ENCODE measurements around the gene VDAC1.
"Not testable (repeated sequence)": the region's sequence is repeated elsewhere in the genome, so short reads cannot be mapped to it uniquely, and the experiment has no call there.

The VDAC1 gene

DNA sequence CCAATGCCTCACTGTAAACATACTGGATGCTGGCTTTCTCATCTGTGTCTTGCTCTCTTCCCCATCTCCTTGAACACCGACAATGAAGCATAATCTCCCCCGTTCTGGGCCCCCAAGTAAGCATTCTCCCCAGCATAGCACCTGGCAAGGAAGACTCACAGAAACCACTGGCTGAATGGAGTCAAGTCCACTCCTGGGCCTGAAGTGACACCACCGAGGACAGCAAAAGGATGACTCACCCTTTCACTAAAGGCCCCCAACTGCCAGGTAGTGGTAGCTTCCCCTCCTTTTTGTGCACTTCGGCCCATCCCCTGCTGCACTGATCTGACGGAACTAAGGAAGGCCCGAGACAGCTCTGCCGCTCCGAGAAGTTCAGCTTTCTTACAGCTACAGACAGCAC is 9.4 kb downstream of the VDAC1 start:
- no peak for DNase-seq (ENCODE audit: low spot score)

GRCh38 chr5:133994990-133995333 is 9.8 kb downstream of the VDAC1 start:
- DNase-seq (ENCODE audit: low spot score) = no peak

GRCh38 chr5:133994297-133994989 is 10.3 kb downstream of the VDAC1 start:
- DNase-seq (ENCODE audit: low spot score) = no peak

DNA sequence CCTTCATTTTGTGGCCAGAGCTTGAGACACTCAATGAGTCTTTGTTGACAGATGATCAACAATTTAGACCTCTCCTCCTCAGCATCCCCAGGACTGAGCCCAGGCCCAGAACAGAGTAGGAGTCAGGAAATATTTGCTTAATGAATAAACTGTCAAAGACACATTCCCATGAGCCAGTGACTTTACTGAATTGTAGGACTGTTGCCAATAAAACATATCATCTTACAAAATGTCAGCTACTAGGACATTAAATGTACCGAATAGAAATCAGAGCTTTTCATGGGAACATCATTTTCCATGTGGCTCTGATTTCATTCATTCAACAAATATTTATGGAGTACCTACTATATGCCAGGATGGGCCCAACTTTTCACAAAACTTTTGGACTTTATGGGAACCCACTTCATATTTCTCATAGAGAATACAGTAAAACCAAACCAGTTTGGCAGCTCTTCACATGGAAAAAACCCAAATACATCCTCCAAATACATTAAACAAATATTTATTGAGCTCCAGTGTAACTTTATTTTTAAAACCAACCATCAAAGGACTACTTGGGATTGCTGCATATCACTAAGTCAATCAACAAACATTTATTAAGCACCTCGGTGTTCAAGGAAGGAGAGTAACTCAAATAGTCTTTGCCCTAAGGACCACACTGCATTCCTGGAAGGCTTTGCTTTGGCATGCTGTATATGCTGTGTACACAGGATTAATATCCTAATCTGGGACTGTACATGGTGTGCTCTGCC is 11.4 kb downstream of the VDAC1 start:
- DNase-seq (ENCODE audit: low spot score) = no peak

DNA sequence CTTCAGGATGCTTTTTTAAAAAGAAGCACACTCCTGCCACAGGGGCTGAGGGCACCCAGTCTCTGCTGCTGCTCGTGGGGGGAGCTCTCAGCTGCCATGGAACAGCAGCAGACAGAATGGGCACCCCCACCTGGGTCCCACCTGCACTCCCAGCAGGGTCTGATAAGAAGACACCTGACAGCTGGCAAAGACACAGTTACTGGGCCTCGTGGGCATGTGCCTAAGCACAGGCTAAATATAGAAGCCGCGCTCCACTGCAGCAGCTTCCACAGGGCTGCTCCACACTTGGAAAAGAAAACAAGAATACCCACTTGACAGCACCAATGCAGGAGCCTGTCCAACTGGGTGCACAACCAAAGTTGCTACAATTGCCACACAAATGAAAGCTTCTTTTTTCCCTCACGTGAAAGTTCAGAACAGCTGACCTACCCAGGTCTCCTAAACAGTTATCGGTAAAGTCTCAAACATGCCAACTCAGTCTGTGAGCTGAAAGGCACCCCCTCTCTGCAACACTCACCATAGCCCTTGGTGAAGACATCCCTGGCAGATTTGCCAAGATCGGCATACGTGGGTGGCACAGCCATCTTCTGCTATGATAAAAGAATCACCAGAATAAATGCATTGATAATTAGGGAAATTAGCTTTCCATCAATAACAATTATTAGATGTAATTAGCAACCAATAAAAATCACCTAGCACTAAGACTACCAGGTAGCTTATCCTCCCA is 12.2 kb downstream of the VDAC1 start:
- no peak for DNase-seq (ENCODE audit: low spot score)

DNA sequence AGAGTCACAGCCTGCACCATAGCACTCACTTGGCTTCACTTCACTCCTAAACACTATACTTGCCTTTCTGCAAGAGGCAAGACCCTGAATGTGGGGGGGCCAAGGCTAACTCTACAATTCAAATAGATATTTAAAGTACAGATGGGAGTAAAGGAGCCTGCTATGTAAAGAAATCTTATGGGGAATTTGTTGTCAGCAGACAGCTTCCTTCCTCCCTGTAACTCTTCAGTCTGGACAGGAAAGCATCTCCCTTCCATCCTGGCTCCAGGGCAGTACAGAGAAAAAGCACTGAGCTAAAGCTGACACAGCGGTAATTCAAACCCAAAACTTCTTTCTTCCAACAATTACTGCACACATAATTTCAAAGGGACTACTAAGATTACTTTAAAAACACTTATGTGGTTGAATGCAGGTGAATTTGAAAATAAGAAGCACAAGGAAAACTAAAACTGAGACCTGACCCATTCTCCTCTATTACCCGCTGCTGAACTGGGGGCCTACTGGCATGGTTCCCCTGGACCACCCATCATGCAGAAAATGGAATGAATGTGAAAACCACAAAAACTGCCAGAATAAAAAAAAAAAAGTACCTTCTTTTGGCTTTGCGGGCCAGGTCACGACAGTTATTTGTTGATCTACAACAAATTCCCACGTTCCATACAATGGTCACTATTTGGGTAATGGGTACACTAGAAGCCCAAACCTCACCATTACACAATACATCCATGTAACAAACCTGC is 13.4 kb downstream of the VDAC1 start:
- DNase-seq (ENCODE audit: low spot score) = no peak

DNA sequence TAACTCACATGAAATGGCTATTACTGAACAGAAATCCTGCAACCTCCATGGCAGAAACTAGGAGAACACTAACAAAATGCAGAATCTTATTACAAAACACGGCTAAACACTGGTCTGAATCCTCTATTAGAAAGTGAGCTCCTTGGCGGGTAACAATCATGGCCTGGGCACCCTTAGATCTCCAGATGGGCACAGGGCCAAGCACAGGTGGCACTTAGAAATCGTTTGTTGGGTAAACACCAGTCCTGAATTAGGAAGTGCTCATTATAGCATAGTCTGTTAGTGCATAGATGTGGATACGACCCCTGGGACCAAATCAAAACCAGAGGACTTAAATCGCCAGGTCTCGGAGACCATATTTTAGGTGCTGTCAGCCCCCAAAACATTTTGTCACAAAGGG is 14.4 kb downstream of the VDAC1 start:
- DNase-seq (ENCODE audit: low spot score) = no peak

GRCh38 chr5:133985540-133986180 is 19.1 kb downstream of the VDAC1 start:
- no peak for DNase-seq (ENCODE audit: low spot score)

DNA sequence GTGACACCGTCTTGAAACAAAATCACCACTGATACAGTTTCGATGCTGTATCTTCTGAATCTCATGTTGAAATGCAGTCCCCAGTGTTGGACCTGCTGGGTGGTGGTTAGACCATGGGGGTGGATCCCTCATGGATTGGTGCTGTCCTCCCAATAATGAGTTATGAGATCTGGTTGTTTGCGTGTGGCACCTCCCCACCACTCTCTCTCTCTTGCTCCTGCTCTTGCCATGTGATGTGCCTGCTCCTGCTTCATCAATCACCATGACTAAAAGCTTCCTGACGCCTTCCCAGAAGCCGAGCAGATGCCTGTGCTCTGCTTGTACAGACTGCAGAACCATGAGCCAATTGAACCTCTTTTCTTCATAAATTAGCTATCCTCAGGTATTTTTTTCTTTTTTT is 21.1 kb downstream of the VDAC1 start:
- DNase-seq (ENCODE audit: low spot score) = no peak

DNA sequence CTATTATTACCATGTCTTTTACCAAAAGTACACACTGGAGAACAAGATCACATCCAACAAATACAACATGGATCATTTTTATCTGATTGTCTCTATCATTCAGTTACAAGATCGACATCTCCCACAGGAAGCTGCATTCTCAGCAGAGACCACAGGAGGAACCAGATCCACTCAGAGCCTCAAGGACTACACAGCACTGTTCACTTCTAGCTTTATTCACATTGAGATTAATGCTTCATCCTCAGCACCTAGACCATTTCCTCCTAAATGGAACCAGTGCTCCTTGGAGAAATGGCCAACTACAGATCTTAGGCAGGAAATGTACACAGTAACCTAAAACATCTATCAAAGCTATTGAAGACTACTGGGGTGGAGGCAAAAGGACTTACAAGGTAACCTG is 23.1 kb downstream of the VDAC1 start:
- DNase-seq (ENCODE audit: low spot score) = no peak

DNA sequence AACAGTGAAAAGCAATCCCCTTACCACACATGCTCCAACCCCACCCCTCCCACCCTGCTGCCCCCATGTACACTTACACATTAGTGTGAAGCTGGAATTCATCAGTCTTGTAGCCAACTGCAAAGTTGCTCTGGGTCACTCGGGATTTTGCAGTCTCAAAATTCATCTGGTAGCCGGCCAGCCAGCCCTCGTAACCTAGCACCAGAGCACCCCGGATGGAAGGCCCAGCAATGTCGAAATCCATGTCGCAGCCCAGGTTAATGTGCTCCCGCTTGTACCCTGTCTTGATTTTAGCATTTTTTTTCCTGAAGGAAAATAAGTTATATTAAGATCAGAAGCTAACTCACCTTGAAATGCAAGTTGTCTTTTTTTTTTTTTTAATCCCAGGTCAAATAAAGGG is 24.1 kb downstream of the VDAC1 start:
- no peak for DNase-seq (ENCODE audit: low spot score)

DNA sequence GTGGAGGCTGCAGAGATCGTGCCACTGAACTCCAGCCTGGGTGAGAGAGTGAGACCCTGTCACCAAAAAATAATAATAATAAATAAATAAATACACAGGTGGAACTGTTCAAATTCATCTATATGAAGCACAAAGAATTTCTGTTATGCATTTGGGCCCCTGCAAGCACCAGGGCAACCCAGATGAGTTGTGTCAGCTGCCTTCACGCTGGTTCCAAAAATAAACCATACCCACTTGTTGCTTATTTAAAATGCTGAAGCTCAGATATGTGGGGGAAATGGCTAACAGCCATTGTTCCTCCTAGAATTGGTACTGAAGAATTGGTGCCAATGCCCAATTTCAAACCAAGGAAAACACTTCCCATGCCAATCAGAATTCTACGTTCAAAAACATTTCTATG is 25.8 kb downstream of the VDAC1 start:
- DNase-seq (ENCODE audit: low spot score) = no peak

DNA sequence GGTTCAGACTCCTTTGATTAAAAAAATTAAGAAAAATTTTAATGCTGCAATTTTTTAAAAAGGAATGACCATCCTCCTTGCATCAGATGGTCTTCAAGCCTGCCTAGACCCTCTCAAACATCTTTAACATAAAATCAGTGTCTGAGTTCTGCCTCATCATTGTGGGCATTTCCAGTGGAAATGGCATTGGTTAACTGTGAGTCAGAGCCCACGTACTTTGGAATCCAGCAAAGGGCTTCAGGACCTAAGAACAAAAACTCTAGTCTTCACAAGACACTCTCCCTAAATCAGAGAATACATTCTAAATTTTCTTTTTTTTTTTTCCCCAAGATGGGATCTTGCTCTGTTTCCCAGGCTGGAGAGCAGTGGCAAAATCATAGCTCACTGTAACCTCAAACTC is 26.9 kb downstream of the VDAC1 start:
- no peak for DNase-seq (ENCODE audit: low spot score)

- DNase-seq (ENCODE audit: low spot score) = no peak
Observed at GRCh38 chr5:133977161-133977787, 27.5 kb downstream of the VDAC1 start.

- DNase-seq (ENCODE audit: low spot score) = not testable (repeated sequence)
Observed at GRCh38 chr5:133975546-133975945, 29.2 kb downstream of the VDAC1 start.

DNA sequence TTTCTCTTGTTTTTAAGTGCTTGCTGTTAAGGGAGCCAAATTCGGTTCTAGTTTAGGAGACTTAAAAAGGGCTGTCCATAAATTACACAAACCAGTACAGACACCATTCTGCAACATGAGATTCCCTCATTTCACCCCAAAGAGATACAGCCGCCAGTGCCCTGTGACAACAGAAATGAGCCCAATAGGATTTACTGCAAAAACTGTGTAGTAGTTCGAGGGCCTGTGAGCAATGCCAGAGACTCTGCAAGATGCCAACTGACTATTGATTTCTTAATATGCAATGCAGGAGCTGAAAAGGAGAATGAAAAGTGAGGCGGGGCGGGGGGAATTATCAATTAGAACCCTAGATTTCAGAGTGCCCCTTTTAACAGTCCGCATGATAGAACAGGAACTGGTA is 30.6 kb downstream of the VDAC1 start:
- no peak for DNase-seq (ENCODE audit: low spot score)

GRCh38 chr5:133970325-133970909 is 34.4 kb downstream of the VDAC1 start:
- DNase-seq (ENCODE audit: low spot score) = no peak

DNA sequence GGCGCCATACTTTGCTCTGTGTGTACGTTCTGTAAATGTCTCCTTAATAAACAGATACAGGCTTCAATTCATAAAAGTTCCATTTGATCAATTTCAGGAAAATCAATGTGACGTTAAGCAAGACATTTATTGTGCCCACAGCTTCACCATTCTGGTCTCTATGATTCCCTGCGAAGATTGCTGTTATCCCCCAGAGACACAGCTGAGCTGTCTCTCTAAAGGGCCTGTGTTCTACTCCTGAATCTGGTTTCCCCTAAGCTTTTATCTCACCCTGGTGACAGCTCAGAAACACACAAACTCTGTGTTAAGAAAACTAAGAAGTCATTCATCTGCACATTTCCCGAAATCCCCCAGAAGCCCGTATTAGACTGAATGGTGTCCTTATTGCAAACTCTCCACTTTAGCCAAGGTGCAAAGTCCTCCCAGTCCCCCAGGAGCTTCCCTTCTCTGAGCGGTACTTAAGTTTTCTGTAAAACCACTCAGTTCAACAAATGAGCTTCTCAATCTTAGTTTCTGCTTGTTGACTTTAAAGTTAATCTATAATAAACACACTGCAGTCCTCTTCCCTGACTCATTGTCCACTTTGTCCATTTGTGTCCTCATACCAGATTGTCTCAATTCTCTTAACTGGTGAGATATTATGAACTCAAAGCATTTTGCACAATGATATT is 35.0 kb downstream of the VDAC1 start:
- no peak for DNase-seq (ENCODE audit: low spot score)

DNA sequence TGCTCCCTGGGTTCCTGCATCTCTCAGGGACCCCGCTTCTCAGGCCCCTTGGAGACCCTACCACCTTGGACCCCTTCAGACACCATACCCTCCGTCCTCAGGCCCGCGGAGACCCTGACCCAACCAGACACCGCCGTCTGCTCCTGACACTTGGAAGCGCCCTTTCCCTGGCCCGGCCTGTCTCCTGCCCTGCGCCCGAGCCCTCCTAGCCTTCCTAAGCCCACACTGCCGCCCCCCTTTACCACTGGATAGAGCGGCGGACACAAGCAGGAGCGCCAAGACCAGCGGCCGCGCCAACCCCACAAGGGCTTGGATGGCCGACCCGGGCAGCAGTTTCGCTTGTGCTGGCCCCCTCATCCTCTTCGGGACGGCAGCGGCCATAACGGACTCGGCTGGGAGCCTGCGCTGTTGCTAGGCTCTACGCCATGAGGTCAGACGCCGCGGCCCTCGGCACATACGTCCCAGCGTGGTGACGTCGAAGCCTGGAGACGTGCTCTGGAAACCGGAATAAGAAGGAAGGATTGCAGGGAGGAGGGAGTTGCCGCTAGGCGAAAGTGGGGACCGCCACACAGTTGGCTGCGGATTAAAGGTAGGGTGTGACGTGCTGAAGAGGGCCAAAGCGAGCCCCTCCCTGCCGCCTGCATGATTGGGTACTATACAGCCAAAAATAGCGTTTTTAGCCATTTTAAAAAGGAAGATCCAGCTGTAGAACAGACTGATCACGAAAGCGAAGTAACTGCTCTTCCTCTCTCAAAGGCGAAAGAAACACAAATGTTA is 36.4 kb downstream of the VDAC1 start, which contains the start of gene C5orf15:
C5orf15 (minus strand) TSS at position 422 of the 777 bp plus-strand sequence; CDS start at position 381, 41 bp downstream.
- peak; percentile 91 for DNase-seq (ENCODE audit: low spot score)

Data from CD4-positive, alpha-beta T cell treated with Interleukin-2 at 100 ng/mL for 4 hours (primary cell).